Measurements from ENCODE around the gene CSTF1.

Gene CSTF1

GRCh38 chr20:56417911-56418310 is 25.5 kb downstream of the CSTF1 start:
- Histone ChIP-seq H3K27me3 (replicated peaks; ENCODE audit: control insufficient read depth, insufficient read depth, low read length) (no peaks in the 10 kb centered on the region), H3K36me3 (ENCODE audit: control insufficient read depth, insufficient read depth, low read length) (no peaks in the 10 kb centered on the region), H3K4me3 (replicated peaks; ENCODE audit: low read depth, low read length) (no peak overlapping the region)
- TF ChIP-seq CTCF (IDR thresholded peaks at IDR 0.05; ENCODE audit: insufficient read depth, low read length, poor library complexity, severe bottlenecking) = no peak
- DNase-seq (ENCODE audit: extremely low read depth, insufficient read length) = no peak

GRCh38 chr20:56418385-56418861 is 26.0 kb downstream of the CSTF1 start:
- Histone ChIP-seq H3K4me3 (replicated peaks; ENCODE audit: low read depth, low read length) (no peak overlapping the region), H3K27me3 (replicated peaks; ENCODE audit: control insufficient read depth, insufficient read depth, low read length) (no peaks in the 10 kb centered on the region), H3K36me3 (ENCODE audit: control insufficient read depth, insufficient read depth, low read length) (no peaks in the 10 kb centered on the region)
- no peak for DNase-seq (ENCODE audit: extremely low read depth, insufficient read length)
- TF ChIP-seq CTCF (IDR thresholded peaks at IDR 0.05; ENCODE audit: insufficient read depth, low read length, poor library complexity, severe bottlenecking) = no peak

- no peaks in the 10 kb centered on the region for H3K36me3 ChIP-seq (ENCODE audit: control insufficient read depth, insufficient read depth, low read length)
- DNase-seq (ENCODE audit: extremely low read depth, insufficient read length) = no peak
- TF ChIP-seq CTCF (IDR thresholded peaks at IDR 0.05; ENCODE audit: insufficient read depth, low read length, poor library complexity, severe bottlenecking) = no peak
- no peaks in the 10 kb centered on the region for H3K27me3 ChIP-seq (replicated peaks; ENCODE audit: control insufficient read depth, insufficient read depth, low read length)
- no peak overlapping the region for H3K4me3 ChIP-seq (replicated peaks; ENCODE audit: low read depth, low read length)
Observed at GRCh38 chr20:56420028-56420427, 27.6 kb downstream of the CSTF1 start.

- Histone ChIP-seq H3K36me3 (ENCODE audit: control insufficient read depth, insufficient read depth, low read length) (no peaks in the 10 kb centered on the region), H3K4me3 (replicated peaks; ENCODE audit: low read depth, low read length) (no peak overlapping the region), H3K27me3 (replicated peaks; ENCODE audit: control insufficient read depth, insufficient read depth, low read length) (no peaks in the 10 kb centered on the region)
- no peak for DNase-seq (ENCODE audit: extremely low read depth, insufficient read length)
- TF ChIP-seq CTCF (IDR thresholded peaks at IDR 0.05; ENCODE audit: insufficient read depth, low read length, poor library complexity, severe bottlenecking) = no peak
Observed at GRCh38 chr20:56420940-56421688, 28.7 kb downstream of the CSTF1 start.

DNA sequence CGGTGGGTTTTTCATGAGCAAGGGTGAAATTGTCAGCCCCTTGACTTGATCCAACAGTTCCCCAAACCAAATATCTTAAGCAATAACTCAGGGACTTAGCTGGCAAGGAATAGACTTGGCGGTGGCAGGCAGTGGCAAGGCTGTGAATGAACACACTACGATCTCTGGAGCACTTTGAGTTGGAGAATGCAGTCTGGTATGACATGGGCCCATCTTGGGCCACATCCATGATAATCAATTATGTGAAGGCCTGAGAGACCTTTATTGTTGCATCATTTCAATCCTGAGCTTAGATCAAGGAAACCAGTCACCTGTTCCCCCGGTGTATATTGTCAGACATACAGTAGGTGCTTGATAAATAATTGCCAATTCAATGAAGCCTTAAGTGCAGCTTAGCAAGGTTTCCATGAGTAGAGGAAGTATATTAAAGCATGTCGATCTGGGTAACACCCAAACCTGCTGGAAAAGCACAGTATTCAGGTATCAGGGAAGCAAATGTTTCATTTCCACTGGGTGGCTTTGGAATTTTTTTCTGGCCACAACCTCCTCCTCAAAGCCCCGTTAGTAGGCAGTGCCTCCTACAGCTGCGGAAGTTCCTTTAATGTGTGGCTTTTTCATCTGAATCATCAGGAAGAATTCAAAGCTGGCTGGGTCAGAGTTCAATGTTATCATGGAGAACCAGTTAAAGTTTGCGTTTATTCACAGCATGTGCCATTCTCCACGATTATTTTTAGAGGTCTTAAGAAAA is 29.8 kb downstream of the CSTF1 start:
- Histone ChIP-seq H3K36me3 (ENCODE audit: control insufficient read depth, insufficient read depth, low read length) (no peaks in the 10 kb centered on the region), H3K4me3 (replicated peaks; ENCODE audit: low read depth, low read length) (no peak overlapping the region), H3K27me3 (replicated peaks; ENCODE audit: control insufficient read depth, insufficient read depth, low read length) (no peaks in the 10 kb centered on the region)
- no peak for DNase-seq (ENCODE audit: extremely low read depth, insufficient read length)
- no peak for TF ChIP-seq CTCF (IDR thresholded peaks at IDR 0.05; ENCODE audit: insufficient read depth, low read length, poor library complexity, severe bottlenecking)

Measured in GM06990 (cell line).